D341Med (cell line): ENCODE results near the gene NFATC1.

Experiments
- DNase-seq: peaks from one replicate; pipeline ENCODE4 v3.0.0; 2012; ENCODE audit warnings: low spot score

Gene NFATC1

DNA sequence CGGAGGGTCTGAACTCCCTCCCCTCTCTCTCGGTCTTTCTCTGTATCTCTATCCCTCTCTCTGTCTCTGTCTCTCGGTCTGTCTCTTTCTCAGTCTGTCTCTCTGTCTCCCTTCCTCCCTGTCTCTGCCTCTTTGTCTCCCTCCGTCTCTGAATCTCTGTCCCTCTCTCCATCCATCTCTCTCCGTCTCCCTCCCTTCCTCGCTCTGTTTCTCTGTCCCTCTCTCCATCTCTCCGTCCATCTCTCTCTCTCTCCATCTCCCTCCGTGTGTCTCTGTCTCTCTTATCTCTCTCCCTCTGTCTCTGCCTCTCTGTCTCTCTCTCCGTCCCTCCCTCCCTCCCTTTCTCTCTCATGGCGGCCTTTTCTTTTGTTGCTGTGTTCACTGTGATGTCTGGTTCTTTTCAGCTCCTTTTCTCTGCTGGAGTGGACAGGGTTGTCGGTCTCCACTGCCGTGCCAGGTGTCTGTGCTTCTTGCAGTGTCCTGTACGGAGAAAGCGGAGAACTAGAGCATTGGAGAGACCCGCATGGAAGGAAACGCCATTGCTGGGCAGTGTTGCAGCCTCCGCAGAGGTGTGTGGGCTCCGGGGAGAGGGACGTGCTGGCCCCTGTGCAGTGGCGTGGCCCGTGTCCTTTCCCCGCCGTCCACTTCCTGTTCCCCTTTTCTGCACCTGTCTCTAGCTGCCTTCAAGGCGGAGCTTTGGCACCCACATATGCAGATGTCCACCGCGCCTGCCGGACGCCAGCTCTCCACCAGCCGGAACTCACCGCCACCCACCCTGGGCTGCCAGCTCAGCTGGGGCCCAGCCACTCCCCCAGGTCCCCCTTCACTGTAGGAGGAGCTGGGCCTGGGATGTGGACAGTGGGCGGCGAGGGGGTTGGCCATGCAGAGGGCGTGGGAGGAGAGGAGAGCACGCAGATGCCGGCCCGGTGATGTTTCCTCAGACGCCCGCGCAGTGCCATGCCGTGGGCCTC lies 113.1 kb downstream of the NFATC1 start:
- DNase-seq: no peak

- DNase-seq: no peak
Observed at GRCh38 chr18:79509536-79509930, 113.8 kb downstream of the NFATC1 start.

- DNase-seq: no peak
Observed at GRCh38 chr18:79510046-79510685, 114.4 kb downstream of the NFATC1 start.

GRCh38 chr18:79510731-79511241 lies 115.1 kb downstream of the NFATC1 start:
- DNase-seq: no peak

- DNase-seq: no peak
Observed at GRCh38 chr18:79511271-79511670, 115.5 kb downstream of the NFATC1 start.

DNA sequence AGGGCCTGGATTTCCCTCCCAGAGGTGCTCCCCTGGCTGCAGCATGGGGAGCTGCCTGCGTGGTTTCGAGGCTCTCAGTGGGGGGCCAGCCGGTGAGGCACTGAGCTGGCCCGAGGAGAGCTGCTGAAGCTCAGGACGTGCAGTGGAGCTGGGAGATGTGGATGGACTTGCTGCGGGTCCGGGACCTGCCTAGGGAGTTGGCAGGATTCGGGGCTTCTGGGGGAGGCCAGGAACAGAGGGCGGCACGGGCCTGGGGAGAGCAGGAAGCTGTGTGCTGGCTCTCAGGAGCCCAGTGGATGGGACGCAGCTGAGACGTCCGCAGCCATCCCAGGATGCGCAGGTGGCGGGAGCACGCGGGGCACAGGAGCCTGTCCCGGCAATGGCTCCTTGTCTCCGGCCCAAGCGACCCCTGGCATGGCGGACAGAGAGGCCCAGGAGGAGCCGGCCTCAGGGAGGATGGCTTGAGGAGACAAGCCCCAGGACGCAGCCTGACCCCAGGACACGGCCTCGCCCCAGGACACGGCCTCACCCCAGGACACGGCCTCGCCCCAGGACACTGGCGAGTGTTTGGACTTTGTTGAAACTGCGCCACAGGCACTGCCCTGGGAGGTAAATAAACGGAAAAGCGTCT lies 116.1 kb downstream of the NFATC1 start:
- no peak for DNase-seq

GRCh38 chr18:79512461-79513380 lies 117.0 kb downstream of the NFATC1 start:
- DNase-seq: no peak

DNA sequence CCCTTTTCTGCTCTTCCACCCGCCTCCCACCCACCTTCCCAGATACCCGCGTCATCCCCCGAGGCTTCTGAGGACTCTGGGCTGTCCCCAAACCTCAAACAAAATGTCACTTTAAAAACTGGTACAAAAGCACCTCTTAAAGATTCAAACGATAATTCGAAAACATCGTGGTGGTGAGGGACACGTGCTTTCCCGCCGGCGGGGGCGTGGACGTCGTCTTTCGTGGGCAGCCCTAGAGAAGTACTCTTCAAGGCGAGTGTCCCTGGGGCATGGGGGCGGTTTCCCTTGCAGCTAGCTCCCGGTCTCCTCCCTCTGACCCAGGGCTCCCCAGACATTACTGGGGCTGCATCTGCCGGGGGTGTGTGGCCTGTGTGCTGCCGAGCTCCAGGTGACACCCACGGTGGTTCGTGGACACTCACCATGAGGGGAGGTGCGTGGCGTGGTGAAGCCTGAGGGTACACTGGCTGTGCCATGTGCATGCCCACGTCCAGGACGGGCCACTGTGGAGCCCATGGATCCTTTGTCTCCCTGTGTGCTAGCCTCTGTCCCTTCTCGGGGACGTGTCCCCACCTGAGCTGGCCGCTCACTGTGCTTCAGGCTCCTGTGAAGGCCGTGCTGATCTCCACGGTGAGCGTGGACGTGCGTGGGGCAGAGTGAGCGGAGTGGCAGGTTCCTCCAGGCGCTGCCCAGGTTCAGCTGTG lies 117.8 kb downstream of the NFATC1 start:
- DNase-seq: no peak

DNA sequence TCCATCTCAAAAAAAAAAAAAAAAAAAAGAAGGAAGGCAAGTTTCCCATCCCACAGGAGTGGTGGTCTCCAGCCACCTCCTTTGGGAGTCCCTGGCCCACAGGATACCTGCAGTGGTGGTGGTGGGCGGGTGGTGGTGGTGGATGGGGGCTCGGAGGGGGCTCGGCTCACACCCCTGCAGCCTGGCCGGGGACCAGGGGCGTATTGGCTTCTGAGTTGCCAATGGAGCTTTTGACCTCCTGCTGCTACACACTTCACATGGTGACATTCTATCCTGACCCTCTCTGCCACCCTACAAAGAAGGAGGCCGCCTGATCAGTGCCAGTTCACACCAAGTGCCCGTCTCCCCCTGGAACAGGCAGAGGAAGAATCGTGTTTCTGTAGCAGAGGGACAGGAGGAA lies 119.6 kb downstream of the NFATC1 start:
- no peak for DNase-seq

- DNase-seq: no peak
Observed at GRCh38 chr18:79515944-79516351, 120.2 kb downstream of the NFATC1 start.

- DNase-seq: no peak
Observed at GRCh38 chr18:79516441-79516931, 120.8 kb downstream of the NFATC1 start.

GRCh38 chr18:79517341-79517740 lies 121.6 kb downstream of the NFATC1 start:
- DNase-seq: no peak

- DNase-seq: no peak
Observed at GRCh38 chr18:79518028-79518682, 122.4 kb downstream of the NFATC1 start.

- no peak for DNase-seq
Observed at GRCh38 chr18:79518683-79519128, 123.0 kb downstream of the NFATC1 start.

GRCh38 chr18:79519751-79520477 lies 124.2 kb downstream of the NFATC1 start:
- DNase-seq: no peak

GRCh38 chr18:79520478-79521390 lies 125.0 kb downstream of the NFATC1 start:
- DNase-seq: no peak

- DNase-seq: no peak
Observed at GRCh38 chr18:79521416-79522205, 125.9 kb downstream of the NFATC1 start.
